Measurements from ENCODE around the gene CD36.

Gene CD36

DNA sequence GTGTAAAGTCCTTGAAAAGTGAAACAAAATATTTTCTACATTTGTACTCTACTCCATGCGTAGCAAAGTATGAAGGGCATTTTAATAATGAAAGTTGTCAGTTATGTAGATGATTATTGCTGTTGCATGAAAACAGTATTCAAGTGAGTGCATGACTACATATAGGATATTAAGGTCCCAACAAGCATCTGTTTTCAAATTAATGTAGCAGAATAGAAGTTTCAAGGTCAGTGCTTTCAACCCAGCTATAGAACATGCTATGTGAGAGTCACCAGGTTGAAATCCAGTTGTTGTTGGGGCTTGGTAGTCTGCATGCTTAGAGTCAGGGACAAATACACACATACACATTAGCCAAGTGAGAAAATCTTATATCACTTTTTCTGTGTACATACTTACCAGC, 14.8 kb downstream of the CD36 start:
- no peak overlapping the region for H3K4me3 ChIP-seq (replicated peaks; ENCODE audit: low read depth, low read length)
- TF ChIP-seq, protein P1, sequence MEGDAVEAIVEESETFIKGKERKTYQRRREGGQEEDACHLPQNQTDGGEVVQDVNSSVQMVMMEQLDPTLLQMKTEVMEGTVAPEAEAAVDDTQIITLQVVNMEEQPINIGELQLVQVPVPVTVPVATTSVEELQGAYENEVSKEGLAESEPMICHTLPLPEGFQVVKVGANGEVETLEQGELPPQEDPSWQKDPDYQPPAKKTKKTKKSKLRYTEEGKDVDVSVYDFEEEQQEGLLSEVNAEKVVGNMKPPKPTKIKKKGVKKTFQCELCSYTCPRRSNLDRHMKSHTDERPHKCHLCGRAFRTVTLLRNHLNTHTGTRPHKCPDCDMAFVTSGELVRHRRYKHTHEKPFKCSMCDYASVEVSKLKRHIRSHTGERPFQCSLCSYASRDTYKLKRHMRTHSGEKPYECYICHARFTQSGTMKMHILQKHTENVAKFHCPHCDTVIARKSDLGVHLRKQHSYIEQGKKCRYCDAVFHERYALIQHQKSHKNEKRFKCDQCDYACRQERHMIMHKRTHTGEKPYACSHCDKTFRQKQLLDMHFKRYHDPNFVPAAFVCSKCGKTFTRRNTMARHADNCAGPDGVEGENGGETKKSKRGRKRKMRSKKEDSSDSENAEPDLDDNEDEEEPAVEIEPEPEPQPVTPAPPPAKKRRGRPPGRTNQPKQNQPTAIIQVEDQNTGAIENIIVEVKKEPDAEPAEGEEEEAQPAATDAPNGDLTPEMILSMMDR (IDR thresholded peaks at IDR 0.05; ENCODE audit: low read depth, low read length, missing control alignments) = no peak
- DNase-seq (ENCODE audit: extremely low read depth, low read depth) = no peak

DNA sequence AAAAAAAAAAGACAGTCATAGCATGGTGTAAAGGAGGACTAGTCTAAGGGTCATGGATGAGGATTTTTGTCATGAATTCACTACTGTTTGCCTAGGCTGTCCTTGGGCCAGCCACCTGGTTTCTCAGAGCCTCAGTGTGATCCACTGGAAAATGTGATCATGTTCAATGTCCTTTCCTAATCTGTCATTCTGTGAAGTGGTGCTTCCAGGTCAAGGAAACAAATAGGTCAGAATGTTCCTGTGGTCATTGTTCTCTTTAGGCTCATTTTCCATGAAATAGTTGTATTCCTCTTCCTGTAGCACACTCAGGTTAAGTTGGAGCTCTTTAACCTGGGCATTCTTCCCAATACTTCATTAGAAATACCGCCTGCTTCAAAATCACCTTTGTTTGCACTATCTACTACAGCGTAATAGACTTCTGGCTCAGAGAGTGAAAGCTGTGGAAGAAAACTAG, 16.5 kb downstream of the CD36 start:
- TF ChIP-seq, protein P1 (IDR thresholded peaks at IDR 0.05; ENCODE audit: low read depth, low read length, missing control alignments) = no peak
- DNase-seq (ENCODE audit: extremely low read depth, low read depth) = no peak
- no peak overlapping the region for H3K4me3 ChIP-seq (replicated peaks; ENCODE audit: low read depth, low read length)

DNA sequence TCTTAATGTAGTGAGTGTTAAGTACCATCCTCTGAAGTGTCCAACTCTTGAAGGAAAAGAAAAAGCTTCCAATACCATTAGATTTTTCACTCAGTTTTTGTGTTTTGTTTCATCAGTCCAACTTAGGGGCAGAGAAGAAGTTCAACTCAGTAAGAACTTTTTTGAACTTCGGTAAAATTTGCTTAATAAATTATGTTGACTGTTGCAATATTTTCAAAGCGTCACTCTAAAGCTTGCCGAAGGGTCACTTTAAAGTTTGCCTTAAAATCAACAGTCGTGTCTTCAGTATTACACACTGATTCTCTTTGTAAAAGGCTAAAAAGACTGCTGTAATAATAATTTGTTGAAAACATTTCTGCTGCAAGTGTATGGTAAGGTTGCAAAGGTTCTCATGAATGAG, 17.6 kb downstream of the CD36 start:
- TF ChIP-seq, protein P1 (IDR thresholded peaks at IDR 0.05; ENCODE audit: low read depth, low read length, missing control alignments) = no peak
- no peak for DNase-seq (ENCODE audit: extremely low read depth, low read depth)
- no peak overlapping the region for H3K4me3 ChIP-seq (replicated peaks; ENCODE audit: low read depth, low read length)

DNA sequence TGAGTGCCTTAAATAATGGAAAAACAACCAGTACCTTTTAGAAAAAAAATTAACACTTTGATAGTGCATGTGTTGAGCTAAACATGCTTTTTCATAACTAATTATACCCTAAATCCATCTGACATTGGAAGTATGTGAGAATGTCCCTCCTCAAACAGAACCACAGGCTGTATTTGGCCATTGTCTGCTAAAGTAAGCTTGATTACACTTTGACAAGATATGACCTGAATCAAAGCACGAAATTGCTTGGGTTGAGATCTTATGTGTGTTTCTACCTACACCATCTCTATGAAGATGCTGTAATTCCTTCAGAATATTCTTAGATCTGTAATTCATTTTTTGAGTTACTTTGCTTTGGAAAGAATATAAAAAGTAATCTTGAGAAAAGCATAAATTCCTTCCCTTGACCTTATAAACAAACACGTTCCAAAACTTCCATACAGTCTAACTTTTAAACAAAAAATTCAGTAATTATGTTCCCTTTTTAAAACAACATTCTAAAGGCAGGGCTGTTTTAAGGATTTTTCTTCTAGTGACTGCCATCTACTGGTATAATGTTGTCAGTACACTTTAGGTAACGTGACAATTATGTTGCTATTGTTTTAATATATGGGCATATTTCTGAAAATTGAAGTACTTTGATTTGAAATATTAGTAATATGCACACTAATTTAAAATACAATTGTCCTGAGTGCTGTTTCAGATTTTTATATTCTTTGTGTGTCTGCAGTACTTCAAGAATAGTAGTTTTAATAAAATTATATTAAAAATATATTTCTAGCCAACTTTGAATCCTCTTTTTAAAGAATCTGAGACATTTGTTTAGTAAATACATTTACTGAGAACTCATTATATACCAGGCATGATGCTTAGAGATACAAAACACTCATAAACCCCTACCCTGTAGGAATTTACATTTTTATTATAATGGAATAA, 20.9 kb downstream of the CD36 start:
- no peak for DNase-seq (ENCODE audit: extremely low read depth, low read depth)
- TF ChIP-seq, protein P1 (IDR thresholded peaks at IDR 0.05; ENCODE audit: low read depth, low read length, missing control alignments) = peak; percentile 32
- no peak overlapping the region for H3K4me3 ChIP-seq (replicated peaks; ENCODE audit: low read depth, low read length)

DNA sequence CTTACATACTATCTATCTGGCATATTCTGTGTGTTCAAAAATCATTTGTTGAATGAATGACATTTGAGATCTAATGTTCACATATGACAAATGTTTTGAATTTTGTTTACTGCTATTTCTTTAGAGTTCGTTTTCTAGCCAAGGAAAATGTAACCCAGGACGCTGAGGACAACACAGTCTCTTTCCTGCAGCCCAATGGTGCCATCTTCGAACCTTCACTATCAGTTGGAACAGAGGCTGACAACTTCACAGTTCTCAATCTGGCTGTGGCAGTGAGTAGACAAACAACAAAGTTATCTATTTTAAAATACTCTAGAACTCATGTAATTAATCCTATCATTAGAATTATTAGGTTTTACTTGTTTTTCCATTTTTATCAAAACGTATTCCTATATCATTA, 22.5 kb downstream of the CD36 start:
- DNase-seq (ENCODE audit: extremely low read depth, low read depth) = no peak
- TF ChIP-seq, protein P1 (IDR thresholded peaks at IDR 0.05; ENCODE audit: low read depth, low read length, missing control alignments) = no peak
- no peak overlapping the region for H3K4me3 ChIP-seq (replicated peaks; ENCODE audit: low read depth, low read length)

DNA sequence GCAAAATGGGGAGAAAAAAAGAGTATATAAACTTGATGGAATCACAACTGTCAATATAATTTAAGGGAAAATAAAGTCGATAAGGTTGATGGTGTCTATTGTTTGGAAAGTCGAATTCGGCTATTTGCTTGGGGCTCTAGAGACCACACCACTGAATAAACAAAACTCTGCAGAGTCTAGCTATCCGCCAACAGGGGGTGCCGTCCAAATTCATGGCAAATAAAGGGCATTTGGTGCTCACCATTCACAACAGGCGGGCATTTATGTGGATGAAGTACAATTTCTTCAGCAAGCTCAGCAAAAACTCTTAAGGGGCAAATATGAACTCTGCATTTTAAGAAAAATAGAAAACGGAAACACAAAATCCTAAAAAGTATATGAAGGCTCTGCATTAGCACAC, 23.3 kb downstream of the CD36 start:
- DNase-seq (ENCODE audit: extremely low read depth, low read depth) = no peak
- H3K4me3 ChIP-seq (replicated peaks; ENCODE audit: low read depth, low read length) = no peak overlapping the region
- TF ChIP-seq, protein P1 (IDR thresholded peaks at IDR 0.05; ENCODE audit: low read depth, low read length, missing control alignments) = peak; percentile 24
